Mesenchymal stem cell (in vitro differentiated cells and primary cell): Measurements from ENCODE around the gene RAB11FIP4.

ENCODE experiments used
- DNase-seq: peaks from one replicate; pipeline ENCODE4 v3.0.0-alpha.2; 2013
- H2AFZ ChIP-seq: one replicate; pipeline ENCODE4 v1.6.1; 2013; ENCODE audit warnings: low read depth, mild to moderate bottlenecking, control low read depth, inconsistent platforms, low read length, moderate library complexity
- H2AK5ac ChIP-seq: 2 replicates; pipeline ENCODE4 v1.6.1; 2013; ENCODE audit warnings: low read length, moderate library complexity, mild to moderate bottlenecking, inconsistent platforms; ENCODE audit not compliant: severe bottlenecking
- H2BK120ac ChIP-seq: one replicate; pipeline ENCODE4 v1.6.1; 2013; ENCODE audit warnings: low read depth, mild to moderate bottlenecking, inconsistent platforms, low read length, moderate library complexity
- H2BK12ac ChIP-seq, 2 experiments: one replicate each; pipeline ENCODE4 v1.6.1; 2013; ENCODE audit warnings: inconsistent platforms in 2 of 2, low read length in 2 of 2, mild to moderate bottlenecking in 2 of 2, moderate library complexity in 2 of 2, control low read depth in 1 of 2
- H2BK15ac ChIP-seq: one replicate; pipeline ENCODE4 v1.6.1; 2013; ENCODE audit warnings: mild to moderate bottlenecking, low read depth, inconsistent platforms; ENCODE audit not compliant: poor library complexity, severe bottlenecking
- H2BK5ac ChIP-seq: 2 replicates; pipeline ENCODE4 v1.6.1; 2013; ENCODE audit warnings: low read depth, mild to moderate bottlenecking, low read length, control low read depth, inconsistent platforms; ENCODE audit not compliant: poor library complexity, severe bottlenecking
- H3K14ac ChIP-seq, 2 experiments: one replicate each; pipeline ENCODE4 v1.6.1; 2013; ENCODE audit warnings: inconsistent platforms in 2 of 2, low read length in 2 of 2, control low read depth in 1 of 2, mild to moderate bottlenecking in 1 of 2, moderate library complexity in 1 of 2
- H3K18ac ChIP-seq, 2 experiments: one replicate each; pipeline ENCODE4 v1.6.1; 2013; ENCODE audit warnings: inconsistent platforms in 2 of 2, low read length in 2 of 2, control low read depth in 1 of 2, low read depth in 1 of 2, mild to moderate bottlenecking in 1 of 2
- H3K23ac ChIP-seq, 2 experiments: one replicate each; pipeline ENCODE4 v1.6.1; 2013; ENCODE audit warnings: inconsistent platforms in 2 of 2, low read length in 2 of 2, mild to moderate bottlenecking in 2 of 2, moderate library complexity in 2 of 2, control low read depth in 1 of 2
- H3K27ac ChIP-seq: 2 replicates; pipeline ENCODE4 v1.5.1; 2013; ENCODE audit warnings: mild to moderate bottlenecking, moderate library complexity, low read length, control low read depth, inconsistent platforms; ENCODE audit not compliant: poor library complexity, severe bottlenecking
- H3K27me3 ChIP-seq, 2 experiments: 2 replicates each; pipeline versions ENCODE4 v1.6.1 to v1.7.0; 2013; ENCODE audit warnings: low read length in 2 of 2, mild to moderate bottlenecking in 2 of 2, moderate library complexity in 2 of 2, control low read depth in 1 of 2, inconsistent platforms in 1 of 2; ENCODE audit not compliant: control insufficient read depth in 1 of 2, insufficient read depth in 1 of 2
- H3K36me3 ChIP-seq, 2 experiments: 2 replicates each; pipeline versions ENCODE4 v1.6.1 to v1.7.0; 2013; ENCODE audit warnings: low read length in 2 of 2, control low read depth in 1 of 2, inconsistent platforms in 1 of 2, low read depth in 1 of 2, mild to moderate bottlenecking in 1 of 2; ENCODE audit not compliant: insufficient read depth in 2 of 2, control insufficient read depth in 1 of 2
- H3K4ac ChIP-seq, 2 experiments: one replicate each; pipeline ENCODE4 v1.6.1; 2013; ENCODE audit warnings: inconsistent platforms in 2 of 2, low read length in 2 of 2, mild to moderate bottlenecking in 2 of 2, moderate library complexity in 2 of 2, control low read depth in 1 of 2, low read depth in 1 of 2
- H3K4me1 ChIP-seq: 2 replicates; pipeline ENCODE4 v1.6.1; 2013; ENCODE audit warnings: low read depth, low read length, control low read depth; ENCODE audit not compliant: control insufficient read depth, insufficient read depth
- H3K4me2 ChIP-seq: 2 replicates; pipeline ENCODE4 v1.6.1; 2013; ENCODE audit warnings: low read length, mild to moderate bottlenecking, inconsistent platforms; ENCODE audit not compliant: poor library complexity, severe bottlenecking
- H3K4me3 ChIP-seq, 2 experiments: 2 replicates each; pipeline versions ENCODE4 v1.5.1 to v1.7.0; 2013; ENCODE audit warnings: low read length in 2 of 2, mild to moderate bottlenecking in 2 of 2, control low read depth in 1 of 2, low read depth in 1 of 2; ENCODE audit not compliant: insufficient read depth in 1 of 2
- H3K79me1 ChIP-seq: replicated peaks from 2 replicates; pipeline ENCODE4 v1.6.1; 2013; ENCODE audit warnings: mild to moderate bottlenecking, control low read depth, low read length, inconsistent platforms; ENCODE audit not compliant: poor library complexity, severe bottlenecking
- H3K9ac ChIP-seq: 2 replicates; pipeline ENCODE4 v1.7.0; 2013; ENCODE audit warnings: mild to moderate bottlenecking, low read length, moderate library complexity
- H3K9me3 ChIP-seq: 2 replicates; pipeline ENCODE4 v1.7.0; 2013; ENCODE audit warnings: mild to moderate bottlenecking, low read length; ENCODE audit not compliant: control insufficient read depth
- H4K8ac ChIP-seq: one replicate; pipeline ENCODE4 v1.6.1; 2013; ENCODE audit warnings: inconsistent platforms, mild to moderate bottlenecking, low read length, moderate library complexity
- H4K91ac ChIP-seq: one replicate; pipeline ENCODE4 v1.6.1; 2013; ENCODE audit warnings: mild to moderate bottlenecking, low read length, inconsistent platforms
- WGBS: methylation state at CpG from one replicate; pipeline ENCODE4 v1.1.7; 2013; ENCODE audit warnings: mixed read lengths; 5-methylcytosine and 5-hydroxymethylcytosine counted together

The RAB11FIP4 gene

GRCh38 chr17:31390426-31390747 lies 1.1 kb upstream of the RAB11FIP4 start:
- Histone ChIP-seq H3K4me1 (peaks cover 14% of the 10 kb centered on the region), H2BK12ac (no peak overlapping the region), H3K27ac (no peak overlapping the region), H2BK15ac (no peak overlapping the region), H3K36me3 (no peaks in the 10 kb centered on the region), H3K23ac (no peak overlapping the region), H4K8ac (no peak overlapping the region), H3K18ac (no peak overlapping the region), H3K4me2 (no peak overlapping the region), H2AFZ (no peak overlapping the region), H3K9me3 (no peaks in the 10 kb centered on the region), H2BK5ac (no peak overlapping the region), H2AK5ac (no peak overlapping the region), H4K91ac (no peak overlapping the region), H3K4me3 (no peak overlapping the region), H3K79me1 (no peaks in the 10 kb centered on the region), H2BK120ac (no peak overlapping the region), H3K14ac (no peak overlapping the region), H3K9ac (no peak overlapping the region), H3K4ac (no peak overlapping the region), H3K27me3 (peaks cover 48 to 58% of the 10 kb centered on the region in 2 experiments)
- WGBS = 73% methylated on average over 8 of the region's 8 CpGs
- DNase-seq = no peak

GRCh38 chr17:31390748-31391495 lies 553 bp upstream of the RAB11FIP4 start:
- H2BK15ac ChIP-seq = no peak overlapping the region
- no peak overlapping the region for H2AFZ ChIP-seq
- H2BK5ac ChIP-seq = no peak overlapping the region
- peaks cover 14% of the 10 kb centered on the region for H3K4me1 ChIP-seq
- H3K9me3 ChIP-seq = no peaks in the 10 kb centered on the region
- H4K8ac ChIP-seq = no peak overlapping the region
- H3K14ac ChIP-seq = no peak overlapping the region
- no peak overlapping the region for H3K9ac ChIP-seq
- H2BK12ac ChIP-seq = peak overlapping the region in 1 of 2 experiments; percentile 32
- H2AK5ac ChIP-seq = no peak overlapping the region
- H3K79me1 ChIP-seq = no peaks in the 10 kb centered on the region
- H3K23ac ChIP-seq = no peak overlapping the region
- peaks cover 50 to 60% of the 10 kb centered on the region in 2 experiments for H3K27me3 ChIP-seq
- no peaks in the 10 kb centered on the region for H3K36me3 ChIP-seq
- no peak overlapping the region for H3K27ac ChIP-seq
- no peak overlapping the region for H3K18ac ChIP-seq
- peak overlapping the region; percentile 67 for H3K4me2 ChIP-seq
- no peak overlapping the region for H3K4ac ChIP-seq
- H2BK120ac ChIP-seq = no peak overlapping the region
- DNase-seq = peak; percentile 9
- H3K4me3 ChIP-seq = peak overlapping the region in 1 of 2 experiments; percentile 33
- no peak overlapping the region for H4K91ac ChIP-seq
- WGBS = 20% methylated on average over 36 of the region's 56 CpGs

GRCh38 chr17:31392002-31392855 lies 754 bp downstream of the RAB11FIP4 start:
- no peak overlapping the region for H3K4ac ChIP-seq
- H3K4me1 ChIP-seq = peaks cover 14% of the 10 kb centered on the region
- no peak overlapping the region for H3K18ac ChIP-seq

More at GRCh38 chr17:31392002-31392855, 754 bp downstream of the RAB11FIP4 start:
- Histone ChIP-seq H4K8ac (no peak overlapping the region), H3K79me1 (no peaks in the 10 kb centered on the region), H3K14ac (peak overlapping the region in 1 of 2 experiments; percentile 83), H2BK120ac (no peak overlapping the region), H2AFZ (no peak overlapping the region), H2AK5ac (no peak overlapping the region), H4K91ac (no peak overlapping the region), H3K9ac (no peak overlapping the region), H3K4me2 (peak overlapping the region; percentile 53), H2BK12ac (no peak overlapping the region), H2BK15ac (peak overlapping the region; percentile 46), H3K36me3 (no peaks in the 10 kb centered on the region), H3K23ac (peak overlapping the region in 1 of 2 experiments; percentile 20), H3K4me3 (peak overlapping the region in 1 of 2 experiments; percentile 32), H2BK5ac (no peak overlapping the region), H3K27ac (no peak overlapping the region), H3K9me3 (no peaks in the 10 kb centered on the region), H3K27me3 (peaks cover 58 to 72% of the 10 kb centered on the region in 2 experiments)
- 37% methylated on average over 39 of the region's 52 CpGs for WGBS
- DNase-seq = no peak
